ENCODE results near the gene ACKR3. TPM values are rescaled to one million over a fixed set of nuclear protein-coding genes. Genes with fewer than 3 reads are reported as not detected.

The ACKR3 gene
- total and polyA plus RNA-seq, 2 experiments from 2014 or later: 1.0 to 3.0 TPM

- H3K9me3 Mint-ChIP-seq: no peaks in the 10 kb centered on the region; the same call in 2 of the 3 replicates
Observed at GRCh38 chr2:236602678-236603077, 33.1 kb downstream of the ACKR3 start.

More at GRCh38 chr2:236602678-236603077, 33.1 kb downstream of the ACKR3 start:
- ATAC-seq (no peak), DNase-seq (ENCODE audit: low spot score) (no peak)
- H3K27ac ChIP-seq (ENCODE audit: low read depth): no peak overlapping the region
- TF ChIP-seq CTCF (conservative IDR thresholded peaks at IDR 0.05; ENCODE audit: low read depth in 2 of 2): no peak
- TF ChIP-seq REST (IDR thresholded peaks at IDR 0.05; ENCODE audit: unreplicated experiment): no peak
- no peak for TF ChIP-seq ZNF331 (CRISPR knock-in tag; IDR thresholded peaks at IDR 0.05; ENCODE audit: low read depth)
- TF ChIP-seq EZH2phosphoT487 (IDR thresholded peaks at IDR 0.05; ENCODE audit: unreplicated experiment): no peak
- TF ChIP-seq ZNF462 (CRISPR knock-in tag; IDR thresholded peaks at IDR 0.05): no peak
- no peak for TF ChIP-seq NANOG (IDR thresholded peaks at IDR 0.05; ENCODE audit: borderline replicate concordance)
- TF ChIP-seq CREB1 (CRISPR knock-in tag; IDR thresholded peaks at IDR 0.05; ENCODE audit: low read depth): no peak
- no peak for TF ChIP-seq POLR2AphosphoS5 (IDR thresholded peaks at IDR 0.05; ENCODE audit: low read depth)
- Mint-ChIP-seq H3K4me1 (peaks cover 4% of the 10 kb centered on the region), H3K36me3 (ENCODE audit: low read depth) (no peaks in the 10 kb centered on the region), H3K4me3 (no peak overlapping the region), H3K27me3 (ENCODE audit: insufficient read depth, low read depth, poor library complexity) (peaks cover 2% of the 10 kb centered on the region), H3K27ac (no peak overlapping the region)
- no peaks in the 10 kb centered on the region for H3K79me2 ChIP-seq (replicated peaks; ENCODE audit: insufficient read depth)
- H3F3A ChIP-seq (replicated peaks; ENCODE audit: low read depth): no peaks in the 10 kb centered on the region
- H3K36me3 ChIP-seq (ENCODE audit: insufficient read depth): no peaks in the 10 kb centered on the region
- no peak overlapping the region for H3K4me3 ChIP-seq
- H3K27me3 ChIP-seq (ENCODE audit: insufficient read depth): no peaks in the 10 kb centered on the region
- no peak overlapping the region for H3K4me2 ChIP-seq
- H3K9me2 ChIP-seq (ENCODE audit: insufficient read depth): no peaks in the 10 kb centered on the region
- H3K4me1 ChIP-seq (ENCODE audit: insufficient read depth): no peaks in the 10 kb centered on the region
- no peak overlapping the region for H2AFZ ChIP-seq
- no peaks in the 10 kb centered on the region for H4K20me1 ChIP-seq (replicated peaks; ENCODE audit: insufficient read depth)

All from GM23338 (cell line).